H1 (cell line): ENCODE results near the gene RIPOR1.

Experiments
- EGR1 ChIP-seq: IDR thresholded peaks from 2 replicates; pipeline ENCODE4 v1.6.1; 2011; ENCODE audit warnings: low read depth, low read length, borderline replicate concordance
- EZH2 ChIP-seq: fragments of 200-600 bp; sonication (generic); IDR thresholded peaks from 2 replicates; pipeline ENCODE4 v1.7.1; 2012; ENCODE audit warnings: low read depth, mild to moderate bottlenecking, moderate library complexity, low read length, inconsistent platforms; ENCODE audit not compliant: severe bottlenecking
- HDAC2 ChIP-seq, 2 experiments: fragments of 300-600 bp in 1 of 2; sonication (generic) in 1 of 2; IDR thresholded peaks; 2 replicates each; pipeline ENCODE4 v1.6.1; 2011 to 2012; ENCODE audit warnings: low read depth in 2 of 2, low read length in 2 of 2, mild to moderate bottlenecking in 2 of 2, moderate library complexity in 2 of 2, borderline replicate concordance in 1 of 2, inconsistent platforms in 1 of 2
- MAFK ChIP-seq: IDR thresholded peaks from 2 replicates; pipeline ENCODE4 v1.6.1; 2012; ENCODE audit warnings: low read depth, mild to moderate bottlenecking, improper control_type of control experiment, low read length
- POLR2A ChIP-seq, 2 experiments: IDR thresholded peaks; 1 replicate in 1 of 2; 2 replicates in 1 of 2; pipeline ENCODE4 v1.6.1; 2011; ENCODE audit warnings: low read depth in 2 of 2, low read length in 2 of 2, mild to moderate bottlenecking in 2 of 2; ENCODE audit errors: control extremely low read depth in 1 of 2
- POLR2AphosphoS5 ChIP-seq: IDR thresholded peaks from 2 replicates; pipeline ENCODE4 v1.6.1; 2011; ENCODE audit warnings: low read depth, low read length
- RNF2 ChIP-seq: fragments of 200-900, 300-1000 bp; sonication (generic); IDR thresholded peaks from 2 replicates; pipeline ENCODE4 v1.7.1; 2016; ENCODE audit warnings: borderline replicate concordance, low read depth, mild to moderate bottlenecking, antibody characterized with exemption, low read length; ENCODE audit not compliant: poor library complexity, severe bottlenecking; ENCODE audit errors: missing control alignments
- RXRA ChIP-seq: IDR thresholded peaks from 2 replicates; pipeline ENCODE4 v1.6.1; 2011; ENCODE audit warnings: low read depth, mild to moderate bottlenecking, low read length, moderate library complexity; ENCODE audit not compliant: insufficient read depth
- SAP30 ChIP-seq: fragments of 300-600 bp; sonication (generic); IDR thresholded peaks from 2 replicates; pipeline ENCODE4 v1.7.1; 2012; ENCODE audit warnings: low read length, moderate library complexity, mild to moderate bottlenecking, inconsistent platforms; ENCODE audit not compliant: insufficient read depth, insufficient replicate concordance
- SIN3A ChIP-seq, 2 experiments: IDR thresholded peaks in 1 of 2; conservative IDR thresholded peaks in 1 of 2; 2 replicates each; pipeline ENCODE4 v1.6.1; 2011 to 2012; ENCODE audit warnings: low read length in 2 of 2, improper control_type of control experiment in 1 of 2, low read depth in 1 of 2, mild to moderate bottlenecking in 1 of 2
- TF ChIP-seq, protein P1 (sequence below), 3 experiments: IDR thresholded peaks; 1 replicate in 2 of 3; 2 replicates in 1 of 3; pipeline versions ENCODE4 v1.5.1 to v1.6.1; 2011; ENCODE audit warnings: low read length in 3 of 3, mild to moderate bottlenecking in 3 of 3, inconsistent platforms in 2 of 3, low read depth in 1 of 3, moderate library complexity in 1 of 3; ENCODE audit not compliant: insufficient read depth in 1 of 3; ENCODE audit errors: control extremely low read depth in 1 of 3

DNA sequence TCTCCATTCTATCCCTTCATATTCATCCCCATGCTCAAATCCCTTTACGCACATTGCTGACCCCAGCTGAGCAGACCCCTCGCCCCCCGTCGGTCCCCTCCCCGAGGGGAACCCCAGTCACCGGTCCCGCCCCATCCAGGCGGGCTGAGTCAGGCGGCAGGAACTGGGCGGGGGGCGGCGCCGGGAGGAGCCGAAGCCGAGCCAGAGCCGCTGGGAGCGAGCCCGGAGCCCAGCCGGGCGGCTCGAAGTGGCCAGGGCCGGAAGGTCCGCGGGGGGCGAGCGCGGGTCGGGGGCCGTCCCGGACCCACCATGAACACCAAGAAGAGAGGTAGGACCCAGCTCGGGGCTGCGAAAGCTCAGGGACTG lies 8.6 kb downstream of the RIPOR1 start:
- TF ChIP-seq EZH2 (no peak), POLR2A (IDR thresholded peaks at IDR 0.05; ENCODE audit: control extremely low read depth in 1 of 2, low read depth in 2 of 2, low read length in 2 of 2) (no peak), SAP30 (no peak), MAFK (no peak), HDAC2 (IDR thresholded peaks at IDR 0.05; ENCODE audit: borderline replicate concordance in 1 of 2, low read depth in 2 of 2, low read length in 2 of 2) (no peak), SIN3A (conservative IDR thresholded peaks at IDR 0.05 in 1 of 2, IDR thresholded peaks at IDR 0.05 in 1 of 2; ENCODE audit: low read depth in 1 of 2, low read length in 2 of 2) (no peak), POLR2AphosphoS5 (no peak), RNF2 (no peak), RXRA (no peak), EGR1 (no peak)
- TF ChIP-seq, protein P1, sequence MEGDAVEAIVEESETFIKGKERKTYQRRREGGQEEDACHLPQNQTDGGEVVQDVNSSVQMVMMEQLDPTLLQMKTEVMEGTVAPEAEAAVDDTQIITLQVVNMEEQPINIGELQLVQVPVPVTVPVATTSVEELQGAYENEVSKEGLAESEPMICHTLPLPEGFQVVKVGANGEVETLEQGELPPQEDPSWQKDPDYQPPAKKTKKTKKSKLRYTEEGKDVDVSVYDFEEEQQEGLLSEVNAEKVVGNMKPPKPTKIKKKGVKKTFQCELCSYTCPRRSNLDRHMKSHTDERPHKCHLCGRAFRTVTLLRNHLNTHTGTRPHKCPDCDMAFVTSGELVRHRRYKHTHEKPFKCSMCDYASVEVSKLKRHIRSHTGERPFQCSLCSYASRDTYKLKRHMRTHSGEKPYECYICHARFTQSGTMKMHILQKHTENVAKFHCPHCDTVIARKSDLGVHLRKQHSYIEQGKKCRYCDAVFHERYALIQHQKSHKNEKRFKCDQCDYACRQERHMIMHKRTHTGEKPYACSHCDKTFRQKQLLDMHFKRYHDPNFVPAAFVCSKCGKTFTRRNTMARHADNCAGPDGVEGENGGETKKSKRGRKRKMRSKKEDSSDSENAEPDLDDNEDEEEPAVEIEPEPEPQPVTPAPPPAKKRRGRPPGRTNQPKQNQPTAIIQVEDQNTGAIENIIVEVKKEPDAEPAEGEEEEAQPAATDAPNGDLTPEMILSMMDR (IDR thresholded peaks at IDR 0.05; ENCODE audit: control extremely low read depth in 1 of 3, insufficient read depth in 1 of 3, low read depth in 1 of 3, low read length in 3 of 3) = no peak
